ENCODE data around the gene NPW. TPM values are rescaled to one million over a fixed set of nuclear protein-coding genes. Genes with fewer than 3 reads are reported as not detected.

The NPW gene
- total and polyA plus RNA-seq, 9 of the 15 experiments (the other 6 are each of a cell fraction or from before 2014, with no cell fraction given), result 0.14 to 4.0 (median 2.6) TPM; not detected in 4

DNA sequence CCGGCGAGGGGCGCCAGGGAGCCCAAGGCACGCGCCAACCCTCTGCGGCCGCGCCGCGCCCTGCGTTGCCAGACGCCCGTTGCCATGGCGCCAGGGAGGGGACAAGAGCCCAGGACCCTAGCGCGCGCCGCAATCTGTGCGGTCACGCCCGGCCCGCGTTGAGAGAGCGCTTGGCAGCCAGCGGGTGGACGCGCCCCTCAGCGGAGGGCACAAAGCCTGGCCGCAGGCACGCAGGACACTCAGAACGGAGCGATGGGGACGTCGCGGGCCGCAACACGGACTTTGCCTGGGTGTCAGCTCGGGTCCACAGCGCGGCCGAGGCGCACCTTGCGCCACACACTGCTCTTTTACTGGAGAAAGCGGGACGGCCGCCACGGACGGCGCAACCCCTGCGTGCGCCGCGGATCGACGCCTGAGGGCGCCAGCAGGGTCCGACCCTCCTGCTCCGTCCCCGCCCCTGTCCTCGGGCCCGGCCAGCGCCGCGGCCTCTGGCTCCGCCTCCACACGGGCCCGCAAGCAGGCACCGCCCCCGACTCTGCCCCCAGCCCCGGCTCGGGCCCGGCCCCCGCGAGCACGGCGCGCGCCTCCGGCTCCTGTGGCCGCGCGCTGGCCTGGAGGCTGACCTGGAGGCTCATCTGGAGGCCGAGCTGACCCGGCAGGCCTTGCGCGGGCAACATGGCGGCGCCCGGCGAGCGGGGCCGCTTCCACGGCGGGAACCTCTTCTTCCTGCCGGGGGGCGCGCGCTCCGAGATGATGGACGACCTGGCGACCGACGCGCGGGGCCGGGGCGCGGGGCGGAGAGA, 35.8 kb upstream of the NPW start, which contains the start of gene GFER (continued):
- TF ChIP-seq, protein P1, sequence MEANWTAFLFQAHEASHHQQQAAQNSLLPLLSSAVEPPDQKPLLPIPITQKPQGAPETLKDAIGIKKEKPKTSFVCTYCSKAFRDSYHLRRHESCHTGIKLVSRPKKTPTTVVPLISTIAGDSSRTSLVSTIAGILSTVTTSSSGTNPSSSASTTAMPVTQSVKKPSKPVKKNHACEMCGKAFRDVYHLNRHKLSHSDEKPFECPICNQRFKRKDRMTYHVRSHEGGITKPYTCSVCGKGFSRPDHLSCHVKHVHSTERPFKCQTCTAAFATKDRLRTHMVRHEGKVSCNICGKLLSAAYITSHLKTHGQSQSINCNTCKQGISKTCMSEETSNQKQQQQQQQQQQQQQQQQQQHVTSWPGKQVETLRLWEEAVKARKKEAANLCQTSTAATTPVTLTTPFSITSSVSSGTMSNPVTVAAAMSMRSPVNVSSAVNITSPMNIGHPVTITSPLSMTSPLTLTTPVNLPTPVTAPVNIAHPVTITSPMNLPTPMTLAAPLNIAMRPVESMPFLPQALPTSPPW (CRISPR knock-in tag; IDR thresholded peaks at IDR 0.05), result peak; percentile 90
- peak; percentile 87; the same call in 1 of the 2 replicates for TF ChIP-seq PHF8 (IDR thresholded peaks at IDR 0.05; ENCODE audit: borderline replicate concordance, low read length)
- TF ChIP-seq PHTF2 (CRISPR knock-in tag; IDR thresholded peaks at IDR 0.05), result no peak
- no peak; a peak in 1 of 4 replicates for TF ChIP-seq TBL1XR1 (IDR thresholded peaks at IDR 0.05; ENCODE audit: low read length in 2 of 2)
- no peak for TF ChIP-seq POLR2AphosphoS2 (IDR thresholded peaks at IDR 0.05; ENCODE audit: low read length)
- no peak for TF ChIP-seq PRMT5 (CRISPR knock-in tag; IDR thresholded peaks at IDR 0.05)
- TF ChIP-seq, protein P2, sequence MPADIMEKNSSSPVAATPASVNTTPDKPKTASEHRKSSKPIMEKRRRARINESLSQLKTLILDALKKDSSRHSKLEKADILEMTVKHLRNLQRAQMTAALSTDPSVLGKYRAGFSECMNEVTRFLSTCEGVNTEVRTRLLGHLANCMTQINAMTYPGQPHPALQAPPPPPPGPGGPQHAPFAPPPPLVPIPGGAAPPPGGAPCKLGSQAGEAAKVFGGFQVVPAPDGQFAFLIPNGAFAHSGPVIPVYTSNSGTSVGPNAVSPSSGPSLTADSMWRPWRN (IDR thresholded peaks at IDR 0.05; ENCODE audit: low read depth), result peak; percentile 33; the same call in 1 of the 2 replicates
- TF ChIP-seq KLF1 (tag; IDR thresholded peaks at IDR 0.05), result peak; percentile 86; the same call in 1 of the 2 replicates
- no peak for TF ChIP-seq RBM17 (IDR thresholded peaks at IDR 0.05; ENCODE audit: borderline replicate concordance, low read depth, low read length)
- no peak for TF ChIP-seq POLR3A (IDR thresholded peaks at IDR 0.05; ENCODE audit: borderline replicate concordance, extremely low read depth, insufficient read depth, insufficient read length)
- TF ChIP-seq KLF10 (CRISPR knock-in tag; IDR thresholded peaks at IDR 0.05), result no peak
- no peak for TF ChIP-seq TRIM25 (IDR thresholded peaks at IDR 0.05; ENCODE audit: borderline replicate concordance)
- peak; percentile 77; the same call in 1 of the 2 replicates for TF ChIP-seq ZNF76 (CRISPR knock-in tag; IDR thresholded peaks at IDR 0.05; ENCODE audit: borderline replicate concordance)

Data from K562 (cell line).